Measurements from ENCODE around the gene TXNDC8.
"Not testable (repeated sequence)": the region's sequence is repeated elsewhere in the genome, so short reads cannot be mapped to it uniquely, and the experiment has no call there.

Gene TXNDC8

GRCh38 chr9:110337727-110338126 lies at the start of gene TXNDC8:
Gene TXNDC8, minus strand, starts transcription at chr9:110337863.
- in situ Hi-C loops (cut with MboI; ENCODE audit: low sequenced_read_pairs), result no loop called here

GRCh38 chr9:110383491-110383890 lies 45.8 kb upstream of the TXNDC8 start:
- in situ Hi-C loops (cut with MboI; ENCODE audit: low sequenced_read_pairs), result no loop called here

- in situ Hi-C loops (cut with MboI; ENCODE audit: low sequenced_read_pairs), result no loop called here
Measured at GRCh38 chr9:110382731-110383130, 45.1 kb upstream of the TXNDC8 start.

GRCh38 chr9:110371411-110372007 lies 33.8 kb upstream of the TXNDC8 start:
- in situ Hi-C loops (cut with MboI; ENCODE audit: low sequenced_read_pairs), result no loop called here

GRCh38 chr9:110370315-110370714 lies 32.7 kb upstream of the TXNDC8 start:
- in situ Hi-C loops (cut with MboI; ENCODE audit: low sequenced_read_pairs), result no loop called here

- in situ Hi-C loops (cut with MboI; ENCODE audit: low sequenced_read_pairs), result no loop called here
Measured at GRCh38 chr9:110364451-110364850, 26.8 kb upstream of the TXNDC8 start.

DNA sequence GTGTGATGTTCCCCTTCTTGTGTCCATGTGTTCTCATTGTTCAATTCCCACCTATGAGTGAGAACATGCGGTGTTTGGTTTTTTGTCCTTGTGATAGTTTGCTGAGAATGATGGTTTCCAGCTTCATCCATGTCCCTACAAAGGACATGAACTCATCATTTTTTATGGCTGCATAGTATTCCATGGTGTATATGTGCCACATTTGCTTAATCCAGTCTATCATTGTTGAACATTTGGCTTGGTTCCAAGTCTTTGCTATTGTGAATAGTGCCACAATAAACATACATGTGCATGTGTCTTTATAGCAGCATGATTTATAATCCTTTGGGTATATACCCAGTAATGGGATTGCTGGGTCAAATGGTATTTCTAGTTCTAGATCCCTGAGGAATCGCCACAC lies 21.3 kb upstream of the TXNDC8 start:
- in situ Hi-C loops (cut with MboI; ENCODE audit: low sequenced_read_pairs), result not testable (repeated sequence)

DNA sequence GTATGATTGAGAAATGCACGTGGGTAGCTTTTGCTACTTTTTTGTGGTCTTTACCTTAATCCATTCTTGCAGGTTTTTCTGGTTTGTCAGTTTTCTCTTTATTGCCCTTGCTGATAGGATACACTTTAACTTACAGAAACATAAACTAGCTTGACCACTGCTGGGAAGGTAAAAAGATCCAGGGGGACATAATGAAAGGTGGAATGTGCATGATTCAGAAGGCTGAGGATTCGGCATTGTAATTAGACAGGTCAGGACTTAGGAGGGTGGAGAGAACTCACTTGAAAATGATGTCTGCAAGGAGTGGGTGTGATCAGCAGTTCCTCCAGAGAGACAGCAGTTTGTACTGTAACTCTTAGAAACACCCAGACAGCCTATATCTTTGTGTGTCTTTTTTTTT lies 19.8 kb upstream of the TXNDC8 start:
- in situ Hi-C loops (cut with MboI; ENCODE audit: low sequenced_read_pairs), result no loop called here

DNA sequence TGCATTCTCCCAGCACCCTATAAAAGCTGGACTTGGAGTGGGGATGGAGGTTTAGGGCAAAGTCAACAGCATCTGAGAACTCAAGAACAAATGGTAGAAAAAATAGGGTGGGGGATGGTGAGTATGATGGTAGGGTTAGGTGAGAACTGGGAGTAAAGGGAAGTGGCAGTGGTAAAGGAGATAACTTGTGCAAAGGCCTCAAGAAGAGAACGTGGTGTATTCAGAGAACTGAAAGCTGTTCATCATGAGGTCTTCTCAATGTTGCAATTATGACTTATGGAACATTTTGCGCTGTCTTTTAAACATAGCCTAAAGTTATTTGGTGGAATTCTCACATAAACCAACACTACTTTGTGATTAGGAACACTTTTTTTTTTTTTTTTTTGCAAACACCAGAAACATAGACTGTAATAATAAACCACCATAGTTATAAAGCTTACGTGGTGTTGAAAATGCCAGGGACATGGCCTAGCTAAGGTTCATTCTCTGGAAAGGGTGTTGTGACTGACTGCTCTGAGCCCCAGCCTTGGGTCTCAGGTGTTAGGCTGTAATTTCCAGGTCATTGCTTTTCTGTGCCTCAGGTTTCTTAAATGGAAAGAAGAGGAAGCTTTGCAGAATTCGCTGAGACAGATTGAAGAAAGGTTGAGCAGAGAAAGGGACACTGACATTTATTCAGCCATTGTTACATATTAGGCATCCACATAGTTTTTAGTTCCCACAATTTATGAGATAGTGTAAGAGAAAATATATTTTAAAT lies 19.2 kb upstream of the TXNDC8 start:
- in situ Hi-C loops (cut with MboI; ENCODE audit: low sequenced_read_pairs), result no loop called here

- in situ Hi-C loops (cut with MboI; ENCODE audit: low sequenced_read_pairs), result no loop called here
Measured at GRCh38 chr9:110355911-110356310, 18.2 kb upstream of the TXNDC8 start.

DNA sequence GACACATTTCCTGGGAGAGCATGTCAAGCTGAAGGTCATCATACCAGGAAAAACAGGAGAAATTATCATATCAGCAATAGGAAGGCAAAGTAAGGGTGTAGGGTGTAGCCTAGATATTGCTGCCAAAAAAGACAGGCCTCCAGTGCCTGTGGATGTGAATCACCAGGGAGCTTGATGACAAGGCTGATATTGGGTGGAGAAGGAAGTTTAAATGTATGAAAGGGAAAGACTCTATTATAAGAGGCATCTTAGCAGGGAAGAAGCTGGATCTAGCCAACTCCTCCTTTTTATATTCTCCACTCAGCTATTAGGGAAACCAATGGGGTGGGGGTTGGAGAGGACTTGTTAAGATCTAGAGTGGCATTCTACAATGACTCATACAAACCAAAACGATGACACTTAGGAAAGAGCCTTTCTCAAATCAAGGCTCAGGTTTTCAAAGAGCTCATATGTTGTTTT lies 13.4 kb upstream of the TXNDC8 start:
- in situ Hi-C loops (cut with MboI; ENCODE audit: low sequenced_read_pairs), result no loop called here

DNA sequence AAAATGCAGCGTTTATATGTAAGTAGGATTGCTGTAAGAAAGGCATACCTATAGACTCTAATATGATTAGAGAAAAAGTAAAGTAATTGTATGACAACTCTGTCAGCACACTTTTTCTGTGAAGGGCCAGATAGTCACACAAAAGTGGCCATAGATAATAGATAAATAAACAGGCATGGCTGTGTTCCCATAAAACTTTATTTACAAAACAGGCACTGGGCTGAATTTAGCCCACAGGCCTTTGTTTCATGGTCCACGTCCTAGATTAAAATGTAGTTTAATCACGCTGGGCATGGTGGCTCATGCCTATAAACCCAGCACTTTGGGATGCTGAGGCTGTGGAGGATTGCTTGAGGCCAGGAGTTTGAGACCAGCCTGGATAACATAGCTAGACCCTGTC lies 8.7 kb upstream of the TXNDC8 start:
- in situ Hi-C loops (cut with MboI; ENCODE audit: low sequenced_read_pairs), result no loop called here

- in situ Hi-C loops (cut with MboI; ENCODE audit: low sequenced_read_pairs), result no loop called here
Measured at GRCh38 chr9:110344821-110345220, 7.2 kb upstream of the TXNDC8 start.

- in situ Hi-C loops (cut with MboI; ENCODE audit: low sequenced_read_pairs), result no loop called here
Measured at GRCh38 chr9:110343551-110343950, 5.9 kb upstream of the TXNDC8 start.

DNA sequence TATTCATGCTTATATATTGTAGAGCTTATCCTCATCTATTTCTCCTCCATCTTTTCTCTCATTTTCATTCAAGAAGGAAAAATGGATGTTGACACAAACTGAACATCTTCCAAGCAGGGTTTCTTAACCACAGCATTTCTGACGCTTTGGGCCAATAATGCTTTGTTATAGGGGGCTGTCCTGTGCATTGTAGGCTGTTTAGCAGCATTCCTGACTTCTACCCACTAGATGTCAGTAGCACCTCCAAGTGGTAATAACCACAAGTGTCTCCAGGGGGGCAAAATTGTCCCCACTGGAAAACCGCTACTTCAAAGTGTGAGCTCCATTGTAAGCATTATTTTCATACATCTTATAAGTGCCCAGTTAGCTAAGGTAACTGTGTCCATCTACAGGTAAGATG lies 2.6 kb upstream of the TXNDC8 start:
- in situ Hi-C loops (cut with MboI; ENCODE audit: low sequenced_read_pairs), result no loop called here

DNA sequence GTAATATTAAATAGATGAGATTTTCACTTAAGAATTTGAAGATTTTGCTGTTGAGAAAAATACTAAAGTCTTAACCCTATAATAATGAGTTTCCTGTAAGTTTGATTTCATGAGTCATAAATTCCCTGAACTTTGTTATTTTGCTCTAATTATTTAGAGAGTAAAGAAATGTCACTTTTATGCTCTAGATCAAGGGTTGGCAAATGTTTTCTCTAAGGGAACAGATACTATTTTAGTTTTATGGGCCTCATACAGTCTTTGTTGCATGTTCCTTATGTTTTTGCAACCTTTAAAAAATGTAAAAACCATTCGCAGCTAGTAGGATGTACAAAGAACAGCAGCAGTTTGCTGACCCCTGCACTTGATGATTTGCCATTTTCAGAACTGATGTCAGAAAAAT lies 480 bp upstream of the TXNDC8 start:
- in situ Hi-C loops (cut with MboI; ENCODE audit: low sequenced_read_pairs), result no loop called here

DNA sequence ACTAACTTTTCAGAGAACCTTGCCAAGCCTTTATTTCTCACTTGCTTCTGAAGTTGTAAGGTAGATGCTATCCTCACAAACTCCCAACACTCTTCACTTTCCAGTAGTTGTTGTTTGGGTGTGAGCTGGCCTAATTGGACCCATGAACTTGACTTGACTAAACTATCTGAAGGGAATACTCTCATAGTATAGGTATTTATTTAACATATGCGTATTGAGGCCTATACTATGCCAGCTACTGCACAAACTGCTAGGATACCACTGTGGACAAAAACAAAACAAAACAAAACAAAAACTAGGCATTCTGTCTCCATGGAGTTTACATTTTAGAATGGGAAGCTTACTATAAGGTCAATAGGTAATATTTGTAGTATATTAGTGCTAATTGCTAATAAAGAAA lies 1.3 kb downstream of the TXNDC8 start:
- in situ Hi-C loops (cut with MboI; ENCODE audit: low sequenced_read_pairs), result no loop called here

- in situ Hi-C loops (cut with MboI; ENCODE audit: low sequenced_read_pairs), result no loop called here
Measured at GRCh38 chr9:110334871-110335270, 2.8 kb downstream of the TXNDC8 start.

GRCh38 chr9:110334183-110334582 lies 3.5 kb downstream of the TXNDC8 start:
- in situ Hi-C loops (cut with MboI; ENCODE audit: low sequenced_read_pairs), result no loop called here

DNA sequence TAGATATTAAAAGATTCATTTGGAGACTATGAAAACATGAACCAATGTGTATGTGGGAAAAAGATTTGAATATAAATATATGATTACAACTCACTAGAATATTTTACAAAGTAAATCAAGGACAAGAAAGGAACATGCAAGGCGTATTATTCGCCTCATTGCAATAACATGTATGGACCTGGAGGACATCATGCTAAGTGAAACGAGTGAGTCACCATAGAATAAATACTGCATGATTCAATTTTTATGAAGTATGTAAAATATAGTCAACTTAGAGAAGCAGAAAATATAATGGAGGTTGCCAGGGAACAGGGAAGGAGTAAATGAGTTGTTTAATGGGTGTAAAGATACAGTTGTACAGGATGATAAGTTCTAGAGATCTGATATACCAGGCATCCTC lies 4.9 kb downstream of the TXNDC8 start:
- in situ Hi-C loops (cut with MboI; ENCODE audit: low sequenced_read_pairs), result no loop called here

GRCh38 chr9:110330484-110331105 lies 7.1 kb downstream of the TXNDC8 start:
- in situ Hi-C loops (cut with MboI; ENCODE audit: low sequenced_read_pairs), result no loop called here

- in situ Hi-C loops (cut with MboI; ENCODE audit: low sequenced_read_pairs), result no loop called here
Measured at GRCh38 chr9:110329639-110330230, 7.9 kb downstream of the TXNDC8 start.

All from HL-60/S4 treated with phorbol 12-myristate 13-acetate at 8.2 ng/mL for 4 days and 3 days (cell line).